ENCODE results near the gene ERCC3. TPM values are rescaled to one million over a fixed set of nuclear protein-coding genes. Genes with fewer than 3 reads are reported as not detected.

Gene ERCC3
- total RNA-seq, 1 experiment from 2014 or later: 60.8 TPM

GRCh38 chr2:127256381-127256780 lies 37.6 kb downstream of the ERCC3 start:
- Histone ChIP-seq H4K5ac (ENCODE audit: insufficient read length, low read depth, low read length) (no peak overlapping the region), H3K27ac (ENCODE audit: insufficient read length, low read depth, low read length) (no peak overlapping the region), H3K56ac (ENCODE audit: insufficient read length, low read depth, low read length) (no peak overlapping the region), H4K20me1 (ENCODE audit: control insufficient read depth, insufficient read depth, insufficient read length) (no peaks in the 10 kb centered on the region), H2AK5ac (ENCODE audit: insufficient read length, low read length) (no peak overlapping the region), H4K91ac (ENCODE audit: insufficient read length, low read depth, low read length) (no peak overlapping the region), H2BK5ac (ENCODE audit: insufficient read length, low read length) (no peak overlapping the region), H2BK15ac (ENCODE audit: low read depth, low read length) (no peak overlapping the region), H3K4ac (ENCODE audit: low read depth, low read length) (no peak overlapping the region), H3K9ac (ENCODE audit: extremely low read depth, insufficient read length, low read length) (no peak overlapping the region), H3K23me2 (ENCODE audit: insufficient read length, low read depth, low read length, poor library complexity, severe bottlenecking) (no peaks in the 10 kb centered on the region), H3K14ac (ENCODE audit: insufficient read depth, low read length) (no peak overlapping the region), H3K23ac (ENCODE audit: insufficient read length, low read depth, low read length) (no peak overlapping the region), H3K79me2 (ENCODE audit: insufficient read depth, low read length) (no peaks in the 10 kb centered on the region), H3K4me2 (ENCODE audit: insufficient read depth, insufficient read length, low read length) (no peak overlapping the region), H4K8ac (replicated peaks; ENCODE audit: insufficient read length, low read depth, low read length) (no peak overlapping the region), H2BK120ac (ENCODE audit: low read depth, low read length, poor library complexity, severe bottlenecking) (no peak overlapping the region), H2BK20ac (ENCODE audit: low read depth, low read length, poor library complexity, severe bottlenecking) (no peak overlapping the region), H2BK12ac (ENCODE audit: insufficient read length, low read depth, low read length) (no peak overlapping the region), H3K4me1 (ENCODE audit: insufficient read depth, low read length) (no peaks in the 10 kb centered on the region), H3K79me1 (ENCODE audit: insufficient read depth, low read depth, low read length, poor library complexity, severe bottlenecking) (no peaks in the 10 kb centered on the region), H3K9me3 (ENCODE audit: control insufficient read depth, low read depth, low read length) (no peaks in the 10 kb centered on the region), H3T11ph (ENCODE audit: low read length) (no peak overlapping the region), H3K27me3 (ENCODE audit: insufficient read depth, low read length) (no peaks in the 10 kb centered on the region), H3K18ac (ENCODE audit: insufficient read length, low read depth, low read length) (no peak overlapping the region), H2AFZ (ENCODE audit: low read length) (no peak overlapping the region)
- TF ChIP-seq CTCF (conservative IDR thresholded peaks at IDR 0.05): no peak
- no peak overlapping the region for H3K4me3 Mint-ChIP-seq
- no peak overlapping the region for H3K27ac Mint-ChIP-seq
- peaks cover 0 to 2% of the 10 kb centered on the region in 2 experiments; a peak in 1 of 4 replicates for H3K4me1 Mint-ChIP-seq
- H3K9me3 Mint-ChIP-seq: no peaks in the 10 kb centered on the region
- WGBS (ENCODE audit: extremely low coverage, insufficient read length, low lambda C conversion rate): no CpG with 5 or more reads among the region's 3 CpGs
- no peaks in the 10 kb centered on the region for H3K27me3 Mint-ChIP-seq (ENCODE audit: low read depth)
- H3K36me3 Mint-ChIP-seq (ENCODE audit: insufficient read depth in 1 of 3, low read depth in 3 of 3): peaks cover 19 to 55% (median 38%) of the 10 kb centered on the region in 3 experiments
- no peak for DNase-seq
